Testis (tissue), 2 donors: ENCODE measurements around the gene CNN1.

Experiments
- POLR2A ChIP-seq: fragments of 450-650 bp; IDR thresholded peaks from one replicate; pipeline ENCODE4 v1.6.1; 2017; ENCODE audit warnings: antibody characterized with exemption, mild to moderate bottlenecking, moderate library complexity
- TF ChIP-seq, protein P1 (sequence below), 3 experiments: fragments of 450-650 bp in 2 of 3; fragments of 200-600 bp in 1 of 3; sonication (generic) in 1 of 3; IDR thresholded peaks; one replicate each; pipeline ENCODE4 v1.5.1; 2016 to 2019; ENCODE audit warnings: antibody characterized with exemption in 3 of 3, mild to moderate bottlenecking in 2 of 3, moderate library complexity in 1 of 3

- TF ChIP-seq, protein P1, sequence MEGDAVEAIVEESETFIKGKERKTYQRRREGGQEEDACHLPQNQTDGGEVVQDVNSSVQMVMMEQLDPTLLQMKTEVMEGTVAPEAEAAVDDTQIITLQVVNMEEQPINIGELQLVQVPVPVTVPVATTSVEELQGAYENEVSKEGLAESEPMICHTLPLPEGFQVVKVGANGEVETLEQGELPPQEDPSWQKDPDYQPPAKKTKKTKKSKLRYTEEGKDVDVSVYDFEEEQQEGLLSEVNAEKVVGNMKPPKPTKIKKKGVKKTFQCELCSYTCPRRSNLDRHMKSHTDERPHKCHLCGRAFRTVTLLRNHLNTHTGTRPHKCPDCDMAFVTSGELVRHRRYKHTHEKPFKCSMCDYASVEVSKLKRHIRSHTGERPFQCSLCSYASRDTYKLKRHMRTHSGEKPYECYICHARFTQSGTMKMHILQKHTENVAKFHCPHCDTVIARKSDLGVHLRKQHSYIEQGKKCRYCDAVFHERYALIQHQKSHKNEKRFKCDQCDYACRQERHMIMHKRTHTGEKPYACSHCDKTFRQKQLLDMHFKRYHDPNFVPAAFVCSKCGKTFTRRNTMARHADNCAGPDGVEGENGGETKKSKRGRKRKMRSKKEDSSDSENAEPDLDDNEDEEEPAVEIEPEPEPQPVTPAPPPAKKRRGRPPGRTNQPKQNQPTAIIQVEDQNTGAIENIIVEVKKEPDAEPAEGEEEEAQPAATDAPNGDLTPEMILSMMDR (IDR thresholded peaks at IDR 0.05) = no peak
- TF ChIP-seq POLR2A = no peak
These were observed 11.6 kb downstream of the CNN1 start for GRCh38 chr19:11550265-11550664.
